NCI-H2171 treated with DMSO at 0.1 percent for 48 hours (cell line): ENCODE data around the gene NACAD.
"Not testable (repeated sequence)": the region's sequence is repeated elsewhere in the genome, so short reads cannot be mapped to it uniquely, and the experiment has no call there.

Experiments
- DNase-seq: peaks from one replicate; lab custom pipeline; 2025; lab: John Stamatoyannopoulos, UW

Gene NACAD

DNA sequence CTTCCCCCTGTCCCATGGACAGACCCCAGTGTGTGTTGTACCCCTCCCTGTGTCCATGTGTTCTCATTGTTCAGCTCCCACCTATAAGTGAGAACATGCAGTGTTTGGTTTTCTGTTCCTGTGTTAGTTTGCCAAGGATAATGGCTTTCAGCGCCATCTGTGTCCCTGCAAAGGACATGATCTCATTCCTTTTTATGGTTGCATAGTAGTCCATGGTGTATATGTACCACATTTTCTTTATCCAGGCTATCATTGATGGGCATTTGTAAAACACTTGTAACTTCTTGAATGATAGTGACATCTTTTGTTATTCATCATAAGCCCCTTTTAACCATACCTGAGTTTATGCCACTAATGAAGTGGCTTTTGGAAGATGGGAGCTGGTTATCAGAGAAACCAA, 25.5 kb upstream of the NACAD start:
- DNase-seq, result not testable (repeated sequence)

DNA sequence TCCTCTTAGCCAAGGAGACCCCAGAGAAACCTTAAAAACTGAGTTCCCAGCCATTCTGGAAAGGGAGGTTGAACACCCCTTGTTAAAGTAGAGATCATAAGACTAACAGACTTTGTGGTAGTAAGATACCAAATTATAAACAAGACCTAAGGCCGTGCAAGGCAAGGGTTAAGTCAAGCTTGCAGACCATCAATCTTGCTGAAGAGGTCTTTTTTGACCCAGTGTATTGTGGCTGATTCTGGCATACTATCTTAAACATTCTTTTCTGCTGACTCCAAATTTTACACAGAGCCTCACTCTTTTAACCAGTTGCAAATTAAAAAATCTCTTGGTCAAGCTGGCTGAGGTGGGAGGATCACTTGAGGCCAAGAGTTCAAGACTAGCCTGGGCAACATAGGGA, 23.9 kb upstream of the NACAD start:
- DNase-seq, result no peak

DNA sequence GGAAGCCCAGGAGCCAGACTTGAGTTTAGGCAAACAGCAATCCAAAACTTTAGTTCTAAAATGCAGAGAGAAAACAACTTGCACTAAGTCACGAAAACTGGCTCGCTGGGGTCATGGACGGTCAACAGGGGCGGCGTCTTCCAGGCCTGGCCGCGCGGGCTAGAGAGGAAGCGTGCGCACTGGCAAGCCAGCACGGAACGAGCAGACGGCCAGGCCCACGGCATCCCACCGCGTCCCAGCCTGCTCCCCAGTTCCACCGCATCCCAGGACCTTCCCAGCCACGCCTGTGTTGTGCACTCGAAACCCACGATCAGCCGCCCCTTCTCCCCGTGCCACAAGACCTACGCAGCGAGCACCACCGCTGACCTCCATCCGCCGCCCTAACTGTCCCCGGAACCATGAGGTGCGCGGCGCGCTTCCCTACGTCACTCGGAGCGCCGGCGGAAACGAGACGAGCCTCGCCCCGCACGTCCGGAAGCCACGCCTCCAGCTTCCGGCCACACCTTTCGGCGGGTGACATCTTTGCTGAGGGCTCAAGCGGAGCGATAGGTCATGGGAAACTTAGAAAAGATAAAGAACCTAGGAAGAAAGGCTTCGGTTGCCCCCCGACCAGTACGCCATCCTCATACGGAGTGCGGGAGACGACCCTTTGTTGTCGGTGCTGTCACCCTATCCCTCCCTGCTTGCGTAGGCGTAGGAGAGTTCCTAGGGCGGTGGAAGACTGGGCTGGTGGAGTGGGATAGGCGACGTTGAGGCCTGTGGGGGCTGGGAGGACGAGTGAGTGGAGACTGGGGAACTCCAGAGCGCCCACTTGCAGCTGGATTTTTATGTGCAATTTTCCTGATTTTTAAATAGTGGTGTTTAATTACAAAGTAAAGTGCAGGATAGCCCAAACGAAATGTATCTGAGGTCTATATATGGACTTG, 22.8 kb upstream of the NACAD start, which contains the start of gene TBRG4:
TSS of gene TBRG4 (minus strand) at position 400 of the 926 bp plus-strand sequence. CDS start 2,460 bp downstream, outside the sequence.
- peak; percentile 95 for DNase-seq

DNA sequence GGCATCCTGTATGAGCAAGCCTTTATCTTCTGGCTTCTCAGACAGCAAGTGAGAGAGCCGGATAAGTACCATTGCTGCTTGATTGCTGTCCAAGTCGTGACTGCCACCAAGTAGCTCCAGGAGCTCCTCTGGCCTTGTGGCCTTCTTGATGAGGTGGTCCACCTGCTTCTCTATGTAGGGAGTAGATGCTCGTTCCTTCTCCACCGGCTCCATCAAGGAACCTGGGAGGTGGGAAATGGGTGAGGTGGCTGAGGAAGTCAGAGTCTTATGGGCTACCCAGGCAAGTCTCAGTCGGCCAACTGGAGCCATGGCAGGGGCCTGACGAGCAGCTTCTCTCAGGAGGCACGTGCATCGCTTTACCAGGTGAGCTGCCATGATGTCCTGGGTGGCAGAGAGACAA, 20.1 kb upstream of the NACAD start:
- no peak for DNase-seq

DNA sequence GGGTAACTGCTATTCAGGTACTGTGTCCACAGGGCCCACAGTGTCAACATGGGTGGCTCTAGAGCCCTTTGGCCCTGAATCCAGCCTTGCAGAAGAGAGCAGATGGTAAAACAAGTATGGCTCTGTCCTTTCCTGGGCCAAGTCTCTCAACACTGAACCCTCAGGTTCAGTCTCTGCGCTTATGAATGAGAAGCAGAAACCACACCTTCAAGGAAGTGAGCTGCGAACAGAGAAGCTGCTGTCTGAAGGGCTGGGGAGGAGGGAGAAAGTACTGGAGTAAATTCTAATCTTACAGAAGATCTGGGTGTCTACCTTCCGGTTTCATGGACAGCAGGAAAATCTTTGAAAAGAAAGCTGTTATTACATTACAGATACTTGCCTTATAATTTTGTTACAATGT, 18.6 kb upstream of the NACAD start:
- no peak for DNase-seq

DNA sequence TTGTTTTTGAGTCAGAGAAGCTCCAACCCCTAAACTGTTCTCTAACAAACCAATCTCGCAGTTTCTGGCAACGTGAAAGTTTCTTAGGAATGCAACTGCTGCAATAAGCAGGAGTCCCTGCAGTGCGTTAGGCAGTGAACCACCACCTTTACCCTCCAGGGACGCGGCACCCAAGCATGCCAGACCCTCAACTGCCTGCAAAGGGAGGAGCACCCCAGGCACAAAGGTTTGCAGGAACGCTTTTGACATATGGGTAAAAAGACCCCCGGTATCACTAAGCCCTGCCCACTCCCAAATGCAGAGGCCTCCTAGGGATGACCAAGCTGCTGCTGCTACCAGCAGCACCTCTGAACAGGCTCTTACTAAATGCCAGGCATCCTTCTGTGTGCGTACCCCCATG, 18.1 kb upstream of the NACAD start:
- DNase-seq, result no peak

DNA sequence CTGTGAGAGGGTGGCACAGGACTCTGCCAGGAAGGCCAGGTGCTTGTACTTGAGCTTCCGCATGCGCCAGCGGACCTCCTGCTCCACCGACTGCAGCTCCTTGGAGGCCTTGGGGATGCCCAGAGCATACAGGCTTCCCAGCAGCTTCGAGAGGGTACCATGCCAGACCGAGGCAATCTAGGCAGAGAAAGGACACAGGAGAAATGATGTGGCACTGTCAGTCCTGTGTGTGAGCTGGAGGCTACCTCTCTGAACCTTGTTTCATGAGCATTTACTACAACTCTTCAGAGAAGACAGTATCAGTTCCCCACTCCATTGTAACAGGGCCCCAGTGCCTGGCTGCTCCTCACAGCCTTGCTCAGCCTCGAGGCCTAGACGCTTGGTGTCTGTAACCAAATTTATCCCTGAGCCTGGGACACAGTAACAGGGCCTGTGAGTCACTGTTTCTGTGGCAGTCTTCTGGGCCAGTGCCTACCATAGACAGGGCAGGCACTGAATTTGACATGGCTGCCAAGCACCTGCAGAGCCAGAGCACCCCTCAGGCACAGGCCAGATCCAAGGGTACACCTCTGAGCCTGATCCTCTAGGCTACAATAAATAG, 16.9 kb upstream of the NACAD start:
- no peak for DNase-seq

DNA sequence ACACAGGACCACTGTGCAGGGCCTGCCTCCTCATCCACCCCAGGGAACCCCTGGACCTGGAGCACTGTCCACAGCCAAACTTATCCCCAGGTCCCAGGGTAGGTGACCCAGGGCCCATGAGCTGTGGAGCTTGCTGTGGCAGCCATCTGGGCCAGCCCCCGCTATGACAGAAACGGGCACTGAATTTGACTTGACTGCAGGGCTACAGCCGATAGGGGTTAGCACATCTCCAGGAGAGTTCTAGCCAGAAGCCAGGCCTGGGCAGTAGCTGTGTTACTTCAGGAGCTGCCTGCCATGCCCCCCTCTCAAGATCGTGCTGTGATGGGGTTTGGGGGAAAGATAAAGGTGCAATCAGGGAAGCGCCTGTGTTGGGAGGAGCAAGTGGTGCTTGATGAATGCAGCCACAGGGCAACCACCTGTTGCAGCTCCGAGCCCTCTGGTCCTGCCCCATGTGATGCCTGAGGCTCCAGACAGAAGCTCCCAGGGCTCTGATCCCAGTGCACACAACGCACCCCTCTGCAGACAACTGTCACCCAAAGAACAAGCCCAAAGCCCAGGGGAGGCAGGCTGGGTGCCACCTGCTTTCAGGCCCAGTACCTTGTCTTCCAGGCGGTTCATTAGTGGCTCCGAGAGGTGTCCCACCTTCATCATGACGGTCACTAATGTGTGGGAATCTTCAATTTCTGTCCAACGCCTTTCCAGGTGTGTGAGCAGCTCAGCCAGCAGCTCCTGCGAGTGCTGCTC, 16.2 kb upstream of the NACAD start:
- no peak for DNase-seq

DNA sequence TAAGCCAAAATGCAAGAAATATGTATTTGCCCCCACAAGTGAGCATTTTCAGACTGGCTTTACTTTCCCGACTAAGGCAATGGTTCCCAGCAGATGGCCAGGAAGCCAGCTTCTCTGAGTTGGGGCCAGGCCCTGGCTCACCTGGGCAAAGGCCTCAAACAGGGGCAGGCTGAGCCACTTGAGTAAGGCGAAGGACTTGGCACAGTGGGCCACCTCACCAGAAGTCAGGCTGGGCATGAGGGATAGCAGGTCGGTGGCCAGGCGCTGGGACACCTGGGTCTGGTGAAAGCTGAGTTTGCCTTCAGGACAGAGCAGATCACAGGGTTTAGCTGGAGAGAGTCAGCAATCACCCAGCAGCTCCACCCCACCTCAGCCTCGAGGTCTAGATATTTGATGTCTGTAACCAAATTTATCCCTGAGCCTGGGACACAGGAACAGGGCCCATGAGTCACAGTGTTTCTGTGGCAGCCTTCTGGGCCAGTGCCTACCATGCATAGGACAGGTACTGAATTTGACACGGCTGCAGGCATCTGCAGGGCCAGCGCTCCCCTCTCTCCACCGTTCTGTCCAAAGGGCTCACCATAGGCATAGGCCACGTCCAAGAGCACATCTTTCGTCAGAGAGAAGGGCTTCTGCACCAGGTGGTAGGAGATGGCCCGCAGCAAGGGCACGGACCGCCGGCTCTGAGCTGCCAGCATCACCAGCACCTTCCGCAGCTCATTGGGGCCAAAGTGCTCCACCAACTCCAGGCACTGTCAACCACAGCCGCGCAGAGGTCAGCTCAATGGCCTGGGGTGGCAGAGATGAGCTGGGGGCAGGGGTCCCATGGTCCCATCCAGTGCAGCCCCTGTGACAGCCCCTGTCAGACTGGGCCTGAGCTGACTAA, 15.4 kb upstream of the NACAD start:
- DNase-seq, result no peak

DNA sequence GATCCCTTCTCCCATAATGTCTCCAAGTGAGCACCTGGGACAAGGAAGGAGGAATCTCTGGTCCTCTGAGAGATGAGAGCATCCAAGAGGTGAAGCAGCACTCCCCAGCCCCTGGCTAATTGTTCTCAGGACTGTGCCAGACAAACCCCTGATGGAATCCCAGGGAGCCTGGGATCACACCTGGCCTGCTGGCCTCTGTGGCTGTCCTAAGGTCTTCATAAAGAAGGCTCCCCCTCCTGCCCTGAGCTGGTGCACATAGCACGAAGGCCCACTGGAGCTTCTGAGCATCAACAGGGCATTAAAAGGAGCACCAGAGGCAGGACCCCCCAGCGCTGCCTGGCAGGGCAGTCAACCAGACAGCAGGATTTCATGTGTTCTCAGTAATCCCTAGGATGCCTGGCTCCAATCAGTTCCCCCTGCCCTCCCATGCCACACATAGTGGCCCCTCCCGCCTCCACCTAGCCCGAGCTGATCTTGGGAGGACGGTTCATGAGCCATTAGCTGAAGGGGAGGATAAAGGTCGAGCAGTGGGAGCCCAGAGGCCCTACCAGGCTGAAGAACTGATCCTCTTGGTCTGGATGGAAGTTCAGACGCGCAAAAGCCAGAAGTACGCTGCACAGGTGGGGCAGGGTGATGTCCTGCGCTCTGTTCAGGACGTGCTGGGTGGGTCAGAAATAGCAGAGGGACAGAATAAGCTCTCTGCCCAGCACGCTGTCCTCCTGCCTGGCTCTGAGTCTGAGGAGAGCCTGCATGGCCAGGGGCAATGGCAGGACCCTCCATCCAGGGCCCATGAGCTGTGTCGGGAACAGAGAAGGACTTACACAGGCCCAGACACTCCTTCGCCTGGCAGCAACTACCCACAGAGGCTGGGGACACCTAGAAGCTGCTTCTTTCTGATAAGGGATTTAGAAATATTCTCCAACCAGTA, 14.3 kb upstream of the NACAD start:
- no peak for DNase-seq

DNA sequence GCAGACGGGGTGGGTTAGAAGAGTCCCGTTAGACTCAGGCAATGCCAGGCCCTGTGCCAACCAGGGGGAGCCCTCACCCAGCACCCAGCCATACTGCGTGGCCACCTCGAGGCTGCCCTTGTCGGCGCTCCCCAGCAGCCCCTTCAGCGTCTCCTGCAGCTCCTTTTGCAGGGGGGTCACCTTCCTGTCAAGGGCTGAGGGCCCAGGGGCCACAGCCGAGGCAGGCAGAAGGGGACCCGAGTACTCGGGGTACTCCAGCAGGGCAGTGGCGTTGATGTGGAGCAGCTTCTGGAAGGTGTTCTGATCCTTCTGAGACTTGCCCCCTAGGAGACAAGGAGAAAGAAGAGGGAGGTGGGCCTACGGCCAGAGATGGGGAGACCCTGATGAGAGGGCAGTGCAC, 13.0 kb upstream of the NACAD start:
- DNase-seq, result no peak

DNA sequence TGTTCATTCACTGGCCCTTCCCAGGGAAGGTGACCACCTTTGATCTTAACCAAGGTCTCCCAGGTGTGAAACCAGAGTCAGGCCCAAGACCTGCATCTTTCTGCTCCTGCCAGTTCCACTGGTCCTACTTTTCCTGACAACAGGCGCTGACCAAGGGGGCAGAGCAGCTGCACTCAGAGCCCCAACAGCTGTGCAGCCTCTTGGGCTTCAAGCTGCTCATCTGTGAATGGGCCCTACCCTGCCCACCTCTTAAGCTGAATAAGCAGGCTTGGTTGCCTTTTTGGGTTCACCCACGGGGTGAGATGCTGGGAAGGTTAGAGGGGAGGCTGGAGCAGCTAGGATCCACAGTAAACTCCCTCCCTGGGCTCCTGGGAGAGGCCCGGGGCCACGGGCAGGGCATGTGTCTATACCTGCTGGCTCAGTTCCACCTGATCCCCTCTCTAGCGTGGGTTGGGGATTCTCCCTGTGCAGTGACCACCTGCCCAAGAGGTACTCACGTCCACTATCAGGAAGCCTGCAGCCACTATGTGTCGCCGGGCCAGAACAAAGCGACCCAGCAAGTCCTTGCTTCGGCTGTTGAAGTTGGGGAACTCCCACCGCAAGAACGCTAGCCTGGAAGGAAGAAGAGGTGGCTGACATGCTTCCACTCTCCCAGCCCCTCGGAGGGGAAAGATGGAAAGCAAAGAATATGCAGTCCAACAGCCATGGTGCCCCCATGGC, 12.2 kb upstream of the NACAD start:
- DNase-seq, result no peak

DNA sequence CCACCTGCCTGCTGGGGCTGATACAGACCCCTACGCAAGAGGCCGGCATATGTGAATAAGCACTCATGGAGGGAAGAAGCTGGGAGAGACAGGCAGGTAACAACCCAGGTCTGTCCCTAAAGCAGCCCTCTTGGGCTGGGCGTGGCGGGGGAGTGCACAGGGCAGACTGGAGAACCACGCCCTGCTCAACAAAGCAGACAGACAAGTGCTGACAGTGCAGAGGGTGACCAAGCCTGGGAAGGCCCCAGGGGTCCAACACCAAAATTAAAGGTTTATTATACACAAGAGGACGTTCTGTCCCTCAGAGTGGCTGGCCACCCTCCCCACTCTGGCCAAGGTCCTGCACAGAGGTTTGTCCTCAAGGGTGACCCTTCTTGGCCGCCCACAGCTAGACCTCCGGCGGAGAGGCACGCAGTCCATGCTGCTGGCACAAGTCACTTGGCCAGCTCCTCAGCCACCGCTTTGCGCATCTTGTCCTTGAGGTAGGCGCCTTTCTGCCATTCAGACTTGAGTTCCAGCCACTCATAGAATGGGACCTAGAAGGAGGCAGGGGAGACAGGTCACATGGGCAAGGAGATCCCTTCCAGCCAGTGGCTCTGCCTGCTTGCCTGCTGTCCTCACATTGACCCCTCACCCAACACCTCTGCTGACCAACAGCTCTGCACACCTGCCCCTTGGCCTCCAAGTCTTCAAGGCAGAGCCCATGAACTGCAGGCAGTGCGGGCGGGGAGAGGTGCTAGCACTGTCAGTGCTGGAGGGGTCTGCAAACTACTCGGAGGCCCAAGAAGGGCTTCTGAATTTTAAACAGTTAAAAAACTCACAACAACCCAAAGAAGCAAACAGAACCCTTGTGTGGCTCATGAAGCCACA, 11.4 kb upstream of the NACAD start:
- no peak for DNase-seq

DNA sequence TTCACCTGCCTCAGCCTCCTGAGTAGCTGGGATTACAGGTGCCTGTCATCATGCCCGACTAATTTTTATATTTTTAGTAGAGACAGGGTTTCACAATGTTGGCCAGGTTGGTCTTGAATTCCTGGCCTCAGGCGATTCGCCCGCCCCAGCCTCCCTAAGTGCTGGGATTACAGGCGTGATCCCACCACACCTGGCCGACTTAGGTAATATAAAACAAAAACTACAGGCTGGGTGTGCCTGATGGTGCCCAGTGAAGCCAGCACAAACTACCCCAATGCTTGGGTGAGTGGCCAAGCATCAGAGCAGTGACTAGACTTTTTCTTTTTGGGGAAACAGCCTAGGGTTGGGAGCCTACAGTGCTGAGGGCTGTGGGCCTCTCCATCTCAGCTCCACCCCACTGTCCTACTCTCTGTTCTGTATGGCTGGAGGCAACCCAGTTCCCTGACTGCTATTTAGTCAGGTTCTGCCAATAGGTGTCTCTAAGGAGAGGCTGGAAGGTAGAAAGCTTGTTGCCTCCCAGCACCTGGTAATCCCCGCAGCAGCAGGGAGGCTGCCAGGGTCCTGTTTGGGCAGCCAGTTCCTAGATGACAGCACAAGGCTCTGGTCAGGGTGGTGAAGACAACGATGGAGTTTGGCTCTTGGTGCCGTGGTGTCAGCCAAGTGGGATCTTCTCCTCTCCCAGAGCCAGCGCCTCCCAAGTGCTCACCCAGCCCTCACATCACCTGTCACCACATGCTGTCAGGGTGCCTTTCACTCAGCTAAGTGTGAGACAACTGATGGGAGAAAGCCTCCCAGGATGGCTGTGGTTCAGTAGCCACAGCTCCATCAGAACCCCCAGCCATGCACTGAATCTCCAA, 10.4 kb upstream of the NACAD start:
- no peak for DNase-seq

DNA sequence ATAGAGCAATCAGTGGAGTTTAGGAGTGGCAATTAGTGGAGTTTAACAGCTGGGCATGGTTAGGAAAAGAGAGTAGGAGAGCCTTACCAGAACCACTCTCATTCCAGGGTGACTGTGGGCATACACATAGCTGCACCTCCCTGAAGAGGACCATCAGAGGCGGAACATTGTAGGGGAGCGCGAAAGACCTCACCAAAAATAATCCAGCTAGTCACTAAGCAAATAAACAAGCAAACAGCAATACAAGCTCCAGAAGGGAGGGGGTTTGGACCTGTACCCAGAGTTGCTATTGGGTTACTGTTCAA, 4.1 kb upstream of the NACAD start:
- no peak for DNase-seq

DNA sequence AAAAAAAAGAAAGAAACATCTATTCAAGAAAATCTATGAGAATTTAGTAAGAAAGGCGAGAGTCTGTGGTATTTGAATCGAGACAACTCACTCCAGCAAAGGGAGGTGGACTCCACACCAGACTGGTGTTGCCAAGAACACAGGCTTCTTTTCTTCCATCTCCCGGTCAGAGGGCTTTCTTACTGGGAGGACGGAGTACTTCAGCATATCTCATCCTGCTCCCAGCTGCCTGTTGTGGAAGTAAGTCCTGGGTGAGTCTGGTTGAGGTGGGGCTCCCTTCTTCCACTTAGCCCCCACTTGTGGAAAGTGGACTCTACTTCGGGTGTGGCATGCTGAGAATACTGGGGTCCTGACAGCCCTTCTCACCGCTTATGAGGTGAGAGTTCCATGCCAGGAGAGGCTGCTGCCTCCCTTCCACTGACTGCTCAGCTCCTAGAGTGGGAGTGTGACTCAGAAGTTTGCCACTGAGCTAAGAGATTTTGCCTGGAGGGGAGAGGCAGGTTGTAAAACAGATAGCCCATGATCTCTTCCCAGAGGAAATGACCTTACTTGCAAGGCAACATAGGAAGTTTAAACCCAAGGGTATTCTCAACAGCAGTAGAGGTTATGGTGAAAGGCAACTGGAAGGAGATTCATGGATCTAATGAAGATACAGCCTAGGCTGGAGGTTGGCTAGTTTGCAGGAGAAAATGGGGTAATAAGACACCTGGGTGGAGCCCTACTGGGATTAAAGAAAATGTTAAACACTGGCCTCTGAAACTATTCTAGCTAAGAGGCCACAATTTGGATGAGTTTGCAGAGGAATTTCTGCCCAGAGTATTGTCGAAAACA, 3.5 kb upstream of the NACAD start:
- DNase-seq, result no peak

DNA sequence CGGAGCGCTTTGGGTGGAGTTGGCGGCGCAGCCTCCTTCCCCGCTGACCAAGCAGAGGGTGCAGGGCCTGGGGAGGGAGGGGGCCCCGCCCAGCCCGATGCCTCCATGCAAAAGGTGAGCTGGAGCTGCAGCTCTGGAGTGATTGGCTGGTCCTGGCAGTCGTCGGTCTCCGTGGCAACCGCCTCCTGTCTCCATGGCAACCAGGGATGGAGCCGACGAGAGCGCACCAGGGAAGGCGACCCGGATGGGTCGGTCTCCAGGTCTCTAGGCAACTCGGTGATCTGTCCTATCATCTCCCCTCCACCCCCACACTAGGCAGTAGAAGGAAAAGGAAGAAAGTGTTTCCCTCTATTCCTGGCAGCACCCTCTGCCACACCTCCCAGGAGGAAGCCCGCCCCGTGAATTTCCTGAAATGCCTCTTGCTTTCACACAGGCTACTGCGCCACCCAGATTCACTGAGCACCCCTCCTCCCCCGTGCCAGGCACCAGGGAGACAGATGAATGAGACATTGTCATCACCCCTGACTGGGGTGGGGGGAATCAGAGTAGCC, 647 bp upstream of the NACAD start:
- DNase-seq, result peak; percentile 85
